ENCODE data around the gene TPRN.

Gene TPRN

DNA sequence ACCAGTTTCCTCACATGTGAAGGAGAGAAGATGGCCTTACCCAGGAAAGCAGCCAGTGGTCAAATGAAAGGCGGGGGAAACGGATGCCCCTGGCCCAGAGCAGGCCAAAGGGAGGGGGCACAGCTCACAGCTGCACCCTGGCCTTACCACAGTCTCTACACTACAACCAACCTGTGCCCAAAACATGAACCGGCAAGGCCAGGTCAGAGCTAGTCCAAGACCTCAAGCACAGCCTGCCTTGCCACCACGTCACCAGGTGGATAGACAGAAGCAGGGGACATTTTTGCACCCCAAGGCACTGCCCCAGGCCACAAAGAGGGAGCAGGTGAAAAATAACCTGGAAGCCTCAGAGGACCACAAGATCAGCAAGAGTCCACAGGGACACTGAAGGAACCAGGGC is 57.1 kb downstream of the TPRN start:
- no peak for DNase-seq (ENCODE audit: low read depth, low spot score)

DNA sequence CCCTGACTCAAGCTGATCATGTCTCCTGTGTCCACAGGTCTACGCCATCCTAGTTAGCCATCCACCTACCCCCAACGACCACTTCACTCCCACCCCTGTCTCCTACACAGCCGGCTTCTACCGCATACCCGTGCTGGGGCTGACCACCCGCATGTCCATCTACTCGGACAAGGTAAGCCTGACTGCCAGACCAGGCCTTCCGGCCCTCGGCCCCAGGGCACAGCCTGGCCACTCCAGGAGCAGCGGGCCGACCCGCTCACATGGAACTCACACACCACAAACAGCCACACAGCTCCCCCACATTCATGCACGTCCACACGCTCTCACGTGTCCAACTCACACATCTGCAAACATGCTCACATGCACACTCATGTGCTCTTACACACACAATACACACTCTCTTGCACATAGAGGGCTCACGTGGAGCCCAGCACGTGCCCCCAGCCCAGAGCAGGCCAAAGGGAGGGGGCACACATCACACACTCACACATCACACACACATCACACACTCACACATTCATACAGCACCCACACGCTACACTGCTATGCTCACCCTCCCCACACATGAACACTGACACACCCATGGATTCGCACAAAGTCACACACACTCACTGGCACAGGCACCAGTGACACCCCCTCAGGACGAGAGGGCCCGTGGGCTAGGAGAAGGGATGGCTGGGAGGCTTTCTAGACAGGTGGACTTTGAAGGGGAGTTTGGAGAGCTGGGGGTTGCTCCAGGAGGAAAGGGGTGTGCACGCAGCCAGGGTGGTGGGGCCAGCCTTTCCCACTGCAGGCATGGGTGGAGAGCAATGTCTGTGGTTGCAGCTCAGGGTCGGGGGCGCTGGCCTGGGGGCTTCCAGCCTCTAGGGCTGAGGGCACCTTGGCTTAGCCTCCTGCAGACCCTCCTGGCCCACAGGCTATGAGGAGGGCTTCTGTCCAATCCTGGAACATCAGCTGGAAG is 58.3 kb downstream of the TPRN start:
- no peak for DNase-seq (ENCODE audit: low read depth, low spot score)

Measured in activated naive CD8-positive, alpha-beta T cell treated with anti-CD3 and anti-CD28 coated beads, Interleukin-2, amount 50 U/mL, for 16 hours (primary cell).